Nephron progenitor cell (in vitro differentiated cells): ENCODE results near the gene MCCD1.

Experiments used
- DNase-seq: peaks from one replicate; pipeline ENCODE4 v3.0.0; 2021
- H3K27ac Mint-ChIP-seq: 2 replicates; pipeline ENCODE4 v1.8.0; 2021; ENCODE audit warnings: mild to moderate bottlenecking, moderate library complexity, mixed read lengths
- H3K27me3 Mint-ChIP-seq: 2 replicates; pipeline ENCODE4 v1.8.0; 2021; ENCODE audit warnings: mild to moderate bottlenecking, low read depth, mixed read lengths; ENCODE audit not compliant: poor library complexity
- H3K36me3 Mint-ChIP-seq: 2 replicates; pipeline ENCODE4 v1.8.0; 2021; ENCODE audit warnings: low read depth, mixed read lengths
- H3K4me1 Mint-ChIP-seq: 2 replicates; pipeline ENCODE4 v1.8.0; 2021; ENCODE audit warnings: mixed read lengths
- H3K4me3 Mint-ChIP-seq: 2 replicates; pipeline ENCODE4 v1.8.0; 2021; ENCODE audit warnings: mild to moderate bottlenecking, moderate library complexity, mixed read lengths
- H3K9me3 Mint-ChIP-seq: 2 replicates; pipeline ENCODE4 v1.8.0; 2021; ENCODE audit warnings: mild to moderate bottlenecking, moderate library complexity, mixed read lengths
- CTCF ChIP-seq: fragments of 200-600 bp; sonication (generic); IDR thresholded peaks from 2 replicates; pipeline ENCODE4 v1.5.0; 2021; ENCODE audit warnings: antibody characterized with exemption

Gene MCCD1, protein sequence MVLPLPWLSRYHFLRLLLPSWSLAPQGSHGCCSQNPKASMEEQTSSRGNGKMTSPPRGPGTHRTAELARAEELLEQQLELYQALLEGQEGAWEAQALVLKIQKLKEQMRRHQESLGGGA

DNA sequence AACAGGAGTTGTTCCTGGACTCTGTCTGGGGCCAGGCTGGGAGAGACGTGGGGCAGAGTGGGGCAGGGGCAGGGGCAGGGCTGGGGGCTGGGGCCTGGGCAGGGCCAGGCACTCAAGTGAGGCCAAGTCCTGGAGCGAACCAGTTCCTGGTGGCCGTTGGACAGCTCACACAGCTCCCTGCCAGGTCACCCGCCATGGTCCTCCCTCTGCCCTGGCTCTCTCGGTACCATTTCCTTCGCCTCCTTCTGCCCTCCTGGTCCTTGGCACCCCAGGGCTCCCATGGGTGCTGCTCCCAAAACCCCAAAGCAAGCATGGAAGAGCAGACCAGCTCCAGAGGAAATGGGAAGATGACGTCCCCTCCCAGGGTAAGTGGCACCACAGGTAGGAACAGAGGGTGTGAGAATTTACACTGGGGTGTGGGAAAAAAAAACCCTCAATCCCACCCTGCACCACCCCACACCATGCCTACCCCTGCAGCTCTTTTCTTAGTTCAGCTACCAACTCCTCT, at the start of gene MCCD1:
Gene MCCD1, plus strand, starts transcription at position 142 of the 508 bp plus-strand sequence. Its CDS starts 53 bp downstream, at position 195.
- Mint-ChIP-seq H3K36me3 (peaks cover 41% of the 10 kb centered on the region), H3K4me3 (no peak within 1 kb of the TSS), H3K27ac (peak within 1 kb of the TSS; percentile 92), H3K27me3 (no peaks in the 10 kb centered on the region), H3K4me1 (peaks cover 31% of the 10 kb centered on the region), H3K9me3 (no peaks in the 10 kb centered on the region)
- no peak for DNase-seq
- no peak for TF ChIP-seq CTCF

GRCh38 chr6:31479151-31479932, 49.4 kb upstream of the MCCD1 start:
- peaks cover 49% of the 10 kb centered on the region for H3K27me3 Mint-ChIP-seq
- no peaks in the 10 kb centered on the region for H3K4me1 Mint-ChIP-seq
- H3K9me3 Mint-ChIP-seq, result no peaks in the 10 kb centered on the region
- no peaks in the 10 kb centered on the region for H3K36me3 Mint-ChIP-seq
- no peak for TF ChIP-seq CTCF
- no peak for DNase-seq
- H3K27ac Mint-ChIP-seq, result no peak overlapping the region
- no peak overlapping the region for H3K4me3 Mint-ChIP-seq

GRCh38 chr6:31479933-31480535, 48.7 kb upstream of the MCCD1 start:
- Mint-ChIP-seq H3K36me3 (no peaks in the 10 kb centered on the region), H3K4me1 (no peaks in the 10 kb centered on the region), H3K27ac (no peak overlapping the region), H3K4me3 (no peak overlapping the region), H3K27me3 (peaks cover 50% of the 10 kb centered on the region), H3K9me3 (no peaks in the 10 kb centered on the region)
- no peak for DNase-seq
- no peak for TF ChIP-seq CTCF

GRCh38 chr6:31480574-31480973, 48.2 kb upstream of the MCCD1 start:
- no peak for TF ChIP-seq CTCF
- no peaks in the 10 kb centered on the region for H3K36me3 Mint-ChIP-seq
- no peak for DNase-seq
- no peak overlapping the region for H3K4me3 Mint-ChIP-seq
- H3K4me1 Mint-ChIP-seq, result no peaks in the 10 kb centered on the region
- H3K9me3 Mint-ChIP-seq, result no peaks in the 10 kb centered on the region
- H3K27me3 Mint-ChIP-seq, result peaks cover 47% of the 10 kb centered on the region
- no peak overlapping the region for H3K27ac Mint-ChIP-seq

DNA sequence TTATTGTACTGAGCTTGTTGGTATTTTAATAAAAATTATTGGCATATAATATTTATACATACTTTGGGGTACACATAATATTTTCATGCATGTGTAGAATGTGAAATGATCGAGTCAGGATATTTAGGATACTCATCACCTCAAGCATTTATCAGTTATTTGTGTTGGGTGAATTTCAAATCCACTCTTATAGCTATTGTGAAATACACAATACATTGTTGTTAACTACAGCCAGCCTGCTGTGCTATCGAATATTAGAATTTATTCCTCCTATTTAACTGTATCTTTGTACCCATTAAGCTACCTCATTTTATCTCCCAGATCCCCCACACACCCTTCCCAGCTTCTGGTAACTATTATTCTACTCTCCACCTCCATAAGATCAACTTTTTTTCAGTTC, 45.4 kb upstream of the MCCD1 start:
- Mint-ChIP-seq H3K9me3 (no peaks in the 10 kb centered on the region), H3K36me3 (no peaks in the 10 kb centered on the region), H3K4me1 (no peaks in the 10 kb centered on the region), H3K27me3 (peaks cover 33% of the 10 kb centered on the region), H3K27ac (no peak overlapping the region), H3K4me3 (no peak overlapping the region)
- DNase-seq, result no peak
- TF ChIP-seq CTCF, result no peak
